ENCODE results near the gene PCDH9. TPM values are rescaled to one million over a fixed set of nuclear protein-coding genes. Genes with fewer than 3 reads are reported as not detected.

Gene PCDH9
- total and polyA plus RNA-seq, 2 experiments from 2014 or later: 0.31 to 0.52 TPM

DNA sequence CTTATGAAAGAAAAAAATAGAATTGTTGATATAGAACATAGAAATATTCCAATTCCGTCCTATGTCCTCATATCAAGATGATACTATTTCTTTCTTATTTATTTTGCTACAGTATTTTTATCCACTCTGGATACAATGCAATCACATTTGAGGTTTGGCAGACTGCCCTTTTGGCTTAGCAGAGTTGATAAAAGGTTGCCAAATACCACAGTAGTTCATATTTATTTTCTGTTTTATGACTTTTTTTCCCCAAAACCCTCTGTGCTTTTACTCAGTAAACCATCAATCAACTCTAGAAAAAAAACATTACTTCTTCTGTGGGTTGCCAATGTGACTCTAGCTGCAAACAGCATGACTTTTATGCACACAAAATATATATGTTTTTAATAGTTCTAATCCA, 424.5 kb downstream of the PCDH9 start:
- Histone ChIP-seq H3F3A (replicated peaks; ENCODE audit: low read depth) (no peaks in the 10 kb centered on the region), H3K27me3 (ENCODE audit: insufficient read depth) (no peaks in the 10 kb centered on the region), H4K20me1 (replicated peaks; ENCODE audit: insufficient read depth) (no peaks in the 10 kb centered on the region), H3K27ac (ENCODE audit: low read depth) (no peak overlapping the region), H3K79me2 (replicated peaks; ENCODE audit: insufficient read depth) (no peaks in the 10 kb centered on the region), H3K36me3 (ENCODE audit: insufficient read depth) (no peaks in the 10 kb centered on the region), H3K9me2 (ENCODE audit: insufficient read depth) (no peaks in the 10 kb centered on the region), H3K4me1 (ENCODE audit: insufficient read depth) (peaks cover 18% of the 10 kb centered on the region), H2AFZ (no peak overlapping the region), H3K4me2 (no peak overlapping the region), H3K4me3 (no peak overlapping the region)
- no peaks in the 10 kb centered on the region for H3K27me3 Mint-ChIP-seq (ENCODE audit: insufficient read depth, low read depth, poor library complexity)
- H3K9me3 Mint-ChIP-seq: no peaks in the 10 kb centered on the region
- H3K27ac Mint-ChIP-seq: no peak overlapping the region
- no peaks in the 10 kb centered on the region for H3K36me3 Mint-ChIP-seq (ENCODE audit: low read depth)
- no peak for DNase-seq (ENCODE audit: low spot score)
- no peak for ATAC-seq
- no peak for TF ChIP-seq JUNB (IDR thresholded peaks at IDR 0.05; ENCODE audit: unreplicated experiment)
- TF ChIP-seq, protein P1, sequence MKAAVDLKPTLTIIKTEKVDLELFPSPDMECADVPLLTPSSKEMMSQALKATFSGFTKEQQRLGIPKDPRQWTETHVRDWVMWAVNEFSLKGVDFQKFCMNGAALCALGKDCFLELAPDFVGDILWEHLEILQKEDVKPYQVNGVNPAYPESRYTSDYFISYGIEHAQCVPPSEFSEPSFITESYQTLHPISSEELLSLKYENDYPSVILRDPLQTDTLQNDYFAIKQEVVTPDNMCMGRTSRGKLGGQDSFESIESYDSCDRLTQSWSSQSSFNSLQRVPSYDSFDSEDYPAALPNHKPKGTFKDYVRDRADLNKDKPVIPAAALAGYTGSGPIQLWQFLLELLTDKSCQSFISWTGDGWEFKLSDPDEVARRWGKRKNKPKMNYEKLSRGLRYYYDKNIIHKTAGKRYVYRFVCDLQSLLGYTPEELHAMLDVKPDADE (IDR thresholded peaks at IDR 0.05): no peak
- TF ChIP-seq, protein P2, sequence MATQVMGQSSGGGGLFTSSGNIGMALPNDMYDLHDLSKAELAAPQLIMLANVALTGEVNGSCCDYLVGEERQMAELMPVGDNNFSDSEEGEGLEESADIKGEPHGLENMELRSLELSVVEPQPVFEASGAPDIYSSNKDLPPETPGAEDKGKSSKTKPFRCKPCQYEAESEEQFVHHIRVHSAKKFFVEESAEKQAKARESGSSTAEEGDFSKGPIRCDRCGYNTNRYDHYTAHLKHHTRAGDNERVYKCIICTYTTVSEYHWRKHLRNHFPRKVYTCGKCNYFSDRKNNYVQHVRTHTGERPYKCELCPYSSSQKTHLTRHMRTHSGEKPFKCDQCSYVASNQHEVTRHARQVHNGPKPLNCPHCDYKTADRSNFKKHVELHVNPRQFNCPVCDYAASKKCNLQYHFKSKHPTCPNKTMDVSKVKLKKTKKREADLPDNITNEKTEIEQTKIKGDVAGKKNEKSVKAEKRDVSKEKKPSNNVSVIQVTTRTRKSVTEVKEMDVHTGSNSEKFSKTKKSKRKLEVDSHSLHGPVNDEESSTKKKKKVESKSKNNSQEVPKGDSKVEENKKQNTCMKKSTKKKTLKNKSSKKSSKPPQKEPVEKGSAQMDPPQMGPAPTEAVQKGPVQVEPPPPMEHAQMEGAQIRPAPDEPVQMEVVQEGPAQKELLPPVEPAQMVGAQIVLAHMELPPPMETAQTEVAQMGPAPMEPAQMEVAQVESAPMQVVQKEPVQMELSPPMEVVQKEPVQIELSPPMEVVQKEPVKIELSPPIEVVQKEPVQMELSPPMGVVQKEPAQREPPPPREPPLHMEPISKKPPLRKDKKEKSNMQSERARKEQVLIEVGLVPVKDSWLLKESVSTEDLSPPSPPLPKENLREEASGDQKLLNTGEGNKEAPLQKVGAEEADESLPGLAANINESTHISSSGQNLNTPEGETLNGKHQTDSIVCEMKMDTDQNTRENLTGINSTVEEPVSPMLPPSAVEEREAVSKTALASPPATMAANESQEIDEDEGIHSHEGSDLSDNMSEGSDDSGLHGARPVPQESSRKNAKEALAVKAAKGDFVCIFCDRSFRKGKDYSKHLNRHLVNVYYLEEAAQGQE (IDR thresholded peaks at IDR 0.05; ENCODE audit: unreplicated experiment): no peak
- no peak for TF ChIP-seq STAT1 (IDR thresholded peaks at IDR 0.05; ENCODE audit: unreplicated experiment)
- no peak for TF ChIP-seq POLR2AphosphoS5 (IDR thresholded peaks at IDR 0.05; ENCODE audit: low read depth)
- TF ChIP-seq, protein P3, sequence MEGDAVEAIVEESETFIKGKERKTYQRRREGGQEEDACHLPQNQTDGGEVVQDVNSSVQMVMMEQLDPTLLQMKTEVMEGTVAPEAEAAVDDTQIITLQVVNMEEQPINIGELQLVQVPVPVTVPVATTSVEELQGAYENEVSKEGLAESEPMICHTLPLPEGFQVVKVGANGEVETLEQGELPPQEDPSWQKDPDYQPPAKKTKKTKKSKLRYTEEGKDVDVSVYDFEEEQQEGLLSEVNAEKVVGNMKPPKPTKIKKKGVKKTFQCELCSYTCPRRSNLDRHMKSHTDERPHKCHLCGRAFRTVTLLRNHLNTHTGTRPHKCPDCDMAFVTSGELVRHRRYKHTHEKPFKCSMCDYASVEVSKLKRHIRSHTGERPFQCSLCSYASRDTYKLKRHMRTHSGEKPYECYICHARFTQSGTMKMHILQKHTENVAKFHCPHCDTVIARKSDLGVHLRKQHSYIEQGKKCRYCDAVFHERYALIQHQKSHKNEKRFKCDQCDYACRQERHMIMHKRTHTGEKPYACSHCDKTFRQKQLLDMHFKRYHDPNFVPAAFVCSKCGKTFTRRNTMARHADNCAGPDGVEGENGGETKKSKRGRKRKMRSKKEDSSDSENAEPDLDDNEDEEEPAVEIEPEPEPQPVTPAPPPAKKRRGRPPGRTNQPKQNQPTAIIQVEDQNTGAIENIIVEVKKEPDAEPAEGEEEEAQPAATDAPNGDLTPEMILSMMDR (conservative IDR thresholded peaks at IDR 0.05; ENCODE audit: low read depth in 2 of 2): no peak
- no peak for TF ChIP-seq ZNF114 (CRISPR knock-in tag; IDR thresholded peaks at IDR 0.05)
- no peak for TF ChIP-seq NANOG (IDR thresholded peaks at IDR 0.05; ENCODE audit: borderline replicate concordance)
- no peak for TF ChIP-seq CREB1 (CRISPR knock-in tag; IDR thresholded peaks at IDR 0.05; ENCODE audit: low read depth)
- no peak for TF ChIP-seq EZH2phosphoT487 (IDR thresholded peaks at IDR 0.05; ENCODE audit: unreplicated experiment)
- TF ChIP-seq EZH2 (IDR thresholded peaks at IDR 0.05; ENCODE audit: low read depth, unreplicated experiment): no peak
- TF ChIP-seq, protein P4, sequence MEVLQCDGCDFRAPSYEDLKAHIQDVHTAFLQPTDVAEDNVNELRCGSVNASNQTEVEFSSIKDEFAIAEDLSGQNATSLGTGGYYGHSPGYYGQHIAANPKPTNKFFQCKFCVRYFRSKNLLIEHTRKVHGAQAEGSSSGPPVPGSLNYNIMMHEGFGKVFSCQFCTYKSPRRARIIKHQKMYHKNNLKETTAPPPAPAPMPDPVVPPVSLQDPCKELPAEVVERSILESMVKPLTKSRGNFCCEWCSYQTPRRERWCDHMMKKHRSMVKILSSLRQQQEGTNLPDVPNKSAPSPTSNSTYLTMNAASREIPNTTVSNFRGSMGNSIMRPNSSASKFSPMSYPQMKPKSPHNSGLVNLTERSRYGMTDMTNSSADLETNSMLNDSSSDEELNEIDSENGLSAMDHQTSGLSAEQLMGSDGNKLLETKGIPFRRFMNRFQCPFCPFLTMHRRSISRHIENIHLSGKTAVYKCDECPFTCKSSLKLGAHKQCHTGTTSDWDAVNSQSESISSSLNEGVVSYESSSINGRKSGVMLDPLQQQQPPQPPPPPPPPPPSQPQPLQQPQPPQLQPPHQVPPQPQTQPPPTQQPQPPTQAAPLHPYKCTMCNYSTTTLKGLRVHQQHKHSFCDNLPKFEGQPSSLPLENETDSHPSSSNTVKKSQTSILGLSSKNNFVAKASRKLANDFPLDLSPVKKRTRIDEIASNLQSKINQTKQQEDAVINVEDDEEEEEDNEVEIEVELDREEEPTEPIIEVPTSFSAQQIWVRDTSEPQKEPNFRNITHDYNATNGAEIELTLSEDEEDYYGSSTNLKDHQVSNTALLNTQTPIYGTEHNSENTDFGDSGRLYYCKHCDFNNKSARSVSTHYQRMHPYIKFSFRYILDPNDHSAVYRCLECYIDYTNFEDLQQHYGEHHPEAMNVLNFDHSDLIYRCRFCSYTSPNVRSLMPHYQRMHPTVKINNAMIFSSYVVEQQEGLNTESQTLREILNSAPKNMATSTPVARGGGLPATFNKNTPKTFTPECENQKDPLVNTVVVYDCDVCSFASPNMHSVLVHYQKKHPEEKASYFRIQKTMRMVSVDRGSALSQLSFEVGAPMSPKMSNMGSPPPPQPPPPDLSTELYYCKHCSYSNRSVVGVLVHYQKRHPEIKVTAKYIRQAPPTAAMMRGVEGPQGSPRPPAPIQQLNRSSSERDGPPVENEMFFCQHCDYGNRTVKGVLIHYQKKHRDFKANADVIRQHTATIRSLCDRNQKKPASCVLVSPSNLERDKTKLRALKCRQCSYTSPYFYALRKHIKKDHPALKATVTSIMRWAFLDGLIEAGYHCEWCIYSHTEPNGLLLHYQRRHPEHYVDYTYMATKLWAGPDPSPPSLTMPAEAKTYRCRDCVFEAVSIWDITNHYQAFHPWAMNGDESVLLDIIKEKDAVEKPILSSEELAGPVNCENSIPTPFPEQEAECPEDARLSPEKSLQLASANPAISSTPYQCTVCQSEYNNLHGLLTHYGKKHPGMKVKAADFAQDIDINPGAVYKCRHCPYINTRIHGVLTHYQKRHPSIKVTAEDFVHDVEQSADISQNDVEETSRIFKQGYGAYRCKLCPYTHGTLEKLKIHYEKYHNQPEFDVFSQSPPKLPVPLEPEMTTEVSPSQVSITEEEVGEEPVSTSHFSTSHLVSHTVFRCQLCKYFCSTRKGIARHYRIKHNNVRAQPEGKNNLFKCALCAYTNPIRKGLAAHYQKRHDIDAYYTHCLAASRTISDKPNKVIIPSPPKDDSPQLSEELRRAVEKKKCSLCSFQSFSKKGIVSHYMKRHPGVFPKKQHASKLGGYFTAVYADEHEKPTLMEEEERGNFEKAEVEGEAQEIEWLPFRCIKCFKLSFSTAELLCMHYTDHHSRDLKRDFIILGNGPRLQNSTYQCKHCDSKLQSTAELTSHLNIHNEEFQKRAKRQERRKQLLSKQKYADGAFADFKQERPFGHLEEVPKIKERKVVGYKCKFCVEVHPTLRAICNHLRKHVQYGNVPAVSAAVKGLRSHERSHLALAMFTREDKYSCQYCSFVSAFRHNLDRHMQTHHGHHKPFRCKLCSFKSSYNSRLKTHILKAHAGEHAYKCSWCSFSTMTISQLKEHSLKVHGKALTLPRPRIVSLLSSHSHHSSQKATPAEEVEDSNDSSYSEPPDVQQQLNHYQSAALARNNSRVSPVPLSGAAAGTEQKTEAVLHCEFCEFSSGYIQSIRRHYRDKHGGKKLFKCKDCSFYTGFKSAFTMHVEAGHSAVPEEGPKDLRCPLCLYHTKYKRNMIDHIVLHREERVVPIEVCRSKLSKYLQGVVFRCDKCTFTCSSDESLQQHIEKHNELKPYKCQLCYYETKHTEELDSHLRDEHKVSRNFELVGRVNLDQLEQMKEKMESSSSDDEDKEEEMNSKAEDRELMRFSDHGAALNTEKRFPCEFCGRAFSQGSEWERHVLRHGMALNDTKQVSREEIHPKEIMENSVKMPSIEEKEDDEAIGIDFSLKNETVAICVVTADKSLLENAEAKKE (CRISPR knock-in tag; IDR thresholded peaks at IDR 0.05): no peak
- TF ChIP-seq ZNF331 (CRISPR knock-in tag; IDR thresholded peaks at IDR 0.05; ENCODE audit: low read depth): no peak
- H3K4me3 Mint-ChIP-seq: no peak overlapping the region
- peaks cover 33% of the 10 kb centered on the region for H3K4me1 Mint-ChIP-seq

All from GM23338 (cell line).